Pancreas (tissue), 10 donors: Measurements from ENCODE around the gene PDE4B. TPM values are rescaled to one million over a fixed set of nuclear protein-coding genes. Genes with fewer than 3 reads are reported as not detected.

ENCODE experiments used
- ATAC-seq, 4 donors: fragments of 200-7000 bp; cut with Tn5 transposase; one replicate each; pipeline versions ENCODE4 v1.8.0 to v1.9.1; 2020; ENCODE audit warnings: mild to moderate bottlenecking in 4 of 4, moderate library complexity in 4 of 4
- DNase-seq, 6 donors: peaks; one replicate each; pipeline ENCODE4 v3.0.0-alpha.2; 2020
- FAIRE-seq: peaks from 2 replicates; lab custom pipeline; 2012; peaks lifted over from hg19 to GRCh38; lab: Jason Lieb, UNC
- H3K27ac ChIP-seq, 4 donors: fragments of 200-600 bp; sonication (generic); 1 replicate in 3 of 4; 2 replicates in 1 of 4; pipeline versions ENCODE4 v1.5.0 to v1.8.0; 2020
- H3K27me3 ChIP-seq, 4 donors: fragments of 200-600 bp; one replicate each; pipeline ENCODE4 v1.8.0; 2021
- H3K36me3 ChIP-seq, 3 donors: fragments of 200-600 bp; sonication (generic) in 1 of 3; one replicate each; pipeline versions ENCODE4 v1.5.0 to v1.8.0; 2020 to 2021
- H3K4me1 ChIP-seq, 3 donors: fragments of 200-600 bp; one replicate each; pipeline ENCODE4 v1.8.0; 2021
- H3K4me3 ChIP-seq, 4 donors: fragments of 200-600 bp; sonication (generic) in 2 of 4; one replicate each; pipeline versions ENCODE4 v1.5.0 to v1.8.0; 2020 to 2021
- H3K9me3 ChIP-seq, 4 donors: fragments of 200-600 bp; one replicate each; pipeline ENCODE4 v1.8.0; 2021
- CTCF ChIP-seq, 4 donors: fragments of 200-600 bp; sonication (generic) in 3 of 4; IDR thresholded peaks; one replicate each; pipeline versions ENCODE4 v1.5.0 to v1.8.0; 2021; ENCODE audit warnings: antibody characterized with exemption in 4 of 4
- WGBS, 2 donors: extraction: QIAGEN DNeasy Blood & Tissue Kit; methylation state at CpG; one replicate each; pipeline ENCODE4 v1.1.7; 2013; 5-methylcytosine and 5-hydroxymethylcytosine counted together
- intact Hi-C, 3 donors: fragments of 100-400 bp; cut with DNase I; formaldehyde crosslinking; loops; one replicate each; pipeline versions ENCODE4 v1.11.1 to v1.14.2; 2022
- polyA plus RNA-seq, 2 donors: library from polyadenylated mRNA; stranded (reverse); fragments of 200-250 nt; gene quantifications; one replicate each; pipeline ENCODE4 v1.2.3, GENCODE V29; 2013
- total RNA-seq, 6 donors: library from RNA; stranded (reverse); fragmentation: NEBNext Ultra II Directional in 4 of 6; extraction: Animal tissue kit (Norgen Biotek cat#: 25700) in 4 of 6; gene quantifications; one replicate each; pipeline versions ENCODE4 v1.2.1 to v1.2.4, GENCODE V29; 2021 to 2023
- donor health status: healthy with polysubstance abuse.
- donor health status: DM: no; HTN: no; CAD: no; lungs with moderate emphysema.
- donor health status: DM: no; HTN: no; CAD: no.
- donor health status: control.
- donor health status: control.
- donor health status: Bipolar disorder and iron deficiency.
- donor health status: DM: yes; HTN: yes; CAD: no.
- donor health status: DM: no; HTN: no; CAD: no.
- donor health status: DM: no; HTN: no; CAD: no.
- donor health status: DM: yes; HTN: yes; CAD: no.

Gene PDE4B
- total and polyA plus RNA-seq, 8 donors: 0.23 to 3.7 (median 0.92) TPM

DNA sequence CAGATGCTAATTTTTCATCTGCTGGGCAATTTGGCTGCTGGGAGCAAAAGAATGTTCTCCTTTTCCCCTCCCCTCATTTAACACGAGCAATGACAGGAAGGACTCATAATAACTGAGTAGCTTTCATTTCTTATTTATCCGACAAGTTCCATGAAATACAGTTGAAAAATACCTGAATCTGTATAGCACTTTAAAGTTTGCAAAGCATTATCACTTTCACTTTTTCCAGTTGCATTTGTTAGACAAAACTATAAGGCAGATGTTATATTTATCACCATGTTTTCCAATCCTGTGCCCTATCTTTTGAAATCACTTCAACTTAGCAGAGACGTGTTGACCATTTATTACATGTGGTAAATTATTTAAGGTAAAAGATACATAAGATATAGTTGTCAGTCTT, 390.7 kb downstream of the PDE4B start:
- DNase-seq (no peak), FAIRE-seq (no peak), ATAC-seq (no peak)
- no peaks in the 10 kb centered on the region for H3K9me3 ChIP-seq
- no peaks in the 10 kb centered on the region for H3K4me1 ChIP-seq
- no peaks in the 10 kb centered on the region for H3K27me3 ChIP-seq
- H3K4me3 ChIP-seq: no peak overlapping the region
- no peaks in the 10 kb centered on the region for H3K36me3 ChIP-seq
- intact Hi-C loops: no loop called here
- no peak for TF ChIP-seq CTCF (IDR thresholded peaks at IDR 0.05)
- H3K27ac ChIP-seq: no peak overlapping the region
- WGBS, 2 donors: 28% methylated on average over 3 of the region's 3 CpGs

- no peaks in the 10 kb centered on the region for H3K27me3 ChIP-seq
- no peak for TF ChIP-seq CTCF (IDR thresholded peaks at IDR 0.05)
- H3K9me3 ChIP-seq: no peaks in the 10 kb centered on the region
- intact Hi-C loops: no loop called here
- FAIRE-seq: no peak
- H3K27ac ChIP-seq: no peak overlapping the region
- no peak for ATAC-seq
- no peak for DNase-seq
- H3K4me1 ChIP-seq: no peaks in the 10 kb centered on the region
- H3K4me3 ChIP-seq: no peak overlapping the region
- H3K36me3 ChIP-seq: no peaks in the 10 kb centered on the region
- WGBS, 2 donors: 76% methylated on average over 4 of the region's 4 CpGs
Observed at GRCh38 chr1:66197120-66197519, 404.4 kb downstream of the PDE4B start.

GRCh38 chr1:66197785-66198184, 405.1 kb downstream of the PDE4B start:
- no peak overlapping the region for H3K27ac ChIP-seq
- H3K9me3 ChIP-seq: no peaks in the 10 kb centered on the region
- no peaks in the 10 kb centered on the region for H3K27me3 ChIP-seq
- intact Hi-C loops: no loop called here
- TF ChIP-seq CTCF (IDR thresholded peaks at IDR 0.05): no peak
- no peaks in the 10 kb centered on the region for H3K4me1 ChIP-seq
- no peak overlapping the region for H3K4me3 ChIP-seq
- DNase-seq (no peak), ATAC-seq (no peak), FAIRE-seq (no peak)
- no peaks in the 10 kb centered on the region for H3K36me3 ChIP-seq
- 73 to 77% methylated on average over 1 of the region's 1 CpG for WGBS, 2 donors

- 19 to 23% methylated on average over 2 of the region's 2 CpGs for WGBS, 2 donors
- no peak overlapping the region for H3K4me3 ChIP-seq
- no peaks in the 10 kb centered on the region for H3K4me1 ChIP-seq
- intact Hi-C loops: no loop called here
- no peak overlapping the region for H3K27ac ChIP-seq
- no peaks in the 10 kb centered on the region for H3K27me3 ChIP-seq
- H3K36me3 ChIP-seq: no peaks in the 10 kb centered on the region
- no peaks in the 10 kb centered on the region for H3K9me3 ChIP-seq
- no peak for DNase-seq
- no peak for FAIRE-seq
- TF ChIP-seq CTCF (IDR thresholded peaks at IDR 0.05): no peak
- peak in 3 of 4 donors; percentile 30 to 34 (median 31) for ATAC-seq
Observed at GRCh38 chr1:66206563-66207144, 414.0 kb downstream of the PDE4B start.

- WGBS, 2 donors: 57 to 63% methylated on average over 3 of the region's 3 CpGs
- DNase-seq (no peak), ATAC-seq (peak in 2 of 4 donors; percentile 53 to 71), FAIRE-seq (no peak)
- Histone ChIP-seq H3K27ac (no peak overlapping the region), H3K4me1 (no peaks in the 10 kb centered on the region), H3K27me3 (no peaks in the 10 kb centered on the region), H3K4me3 (no peak overlapping the region), H3K36me3 (no peaks in the 10 kb centered on the region), H3K9me3 (no peaks in the 10 kb centered on the region)
- intact Hi-C loops: no loop called here
- TF ChIP-seq CTCF (IDR thresholded peaks at IDR 0.05): no peak
Observed at GRCh38 chr1:66207484-66207883, 414.8 kb downstream of the PDE4B start.
